ENCODE measurements around the gene SULT1C3.

SULT1C3 gene

GRCh38 chr2:108239786-108240185 is at the start of gene SULT1C3:
Gene SULT1C3, plus strand, starts transcription at chr2:108239968. Its CDS starts 7,227 bp downstream, at chr2:108247195.
- Histone ChIP-seq H3K27ac (ENCODE audit: low read depth, low read length) (no peak within 1 kb of the TSS), H3K4me1 (ENCODE audit: control insufficient read depth in 5 of 5, insufficient read depth in 5 of 5, low read length in 5 of 5) (peaks cover 0 to 12% (median 9%) of the 10 kb centered on the region in 5 donors), H3K9me3 (ENCODE audit: control insufficient read depth in 5 of 5, low read length in 5 of 5) (peaks cover 0 to 11% (median 7%) of the 10 kb centered on the region in 5 donors), H3K27me3 (ENCODE audit: control insufficient read depth in 5 of 5, insufficient read depth in 4 of 5, low read length in 5 of 5) (no peaks in the 10 kb centered on the region), H3K4me3 (ENCODE audit: low read depth in 1 of 5, low read length in 5 of 5) (no peak within 1 kb of the TSS), H3K9ac (ENCODE audit: low read length in 5 of 5) (no peak within 1 kb of the TSS), H3K36me3 (ENCODE audit: control insufficient read depth in 5 of 5, insufficient read depth in 5 of 5, low read length in 5 of 5) (no peaks in the 10 kb centered on the region)

DNA sequence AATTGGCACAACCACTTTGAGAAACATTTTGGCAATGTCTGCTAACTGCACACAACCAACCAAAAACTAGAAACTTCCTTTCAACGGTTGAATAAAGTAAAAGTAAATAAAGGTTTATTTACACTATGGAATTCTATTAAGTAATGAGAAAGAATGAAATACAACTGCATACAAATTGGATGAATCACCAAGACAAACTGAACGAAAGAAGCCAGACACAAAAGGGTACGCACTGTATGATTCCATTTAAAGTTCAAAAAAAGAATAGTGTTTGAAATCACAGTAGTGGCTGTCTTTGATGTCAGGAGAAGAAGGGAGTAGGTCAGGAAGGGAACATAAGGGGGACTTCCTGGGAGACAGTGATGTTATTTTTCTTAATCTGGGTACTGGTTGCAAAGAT is 46.5 kb upstream of the SULT1C3 start:
- Histone ChIP-seq H3K9ac (ENCODE audit: low read length in 5 of 5) (no peak overlapping the region), H3K27ac (ENCODE audit: low read depth, low read length) (no peak overlapping the region), H3K4me1 (ENCODE audit: control insufficient read depth in 5 of 5, insufficient read depth in 5 of 5, low read length in 5 of 5) (no peaks in the 10 kb centered on the region), H3K27me3 (ENCODE audit: control insufficient read depth in 5 of 5, insufficient read depth in 4 of 5, low read length in 5 of 5) (no peaks in the 10 kb centered on the region), H3K36me3 (ENCODE audit: control insufficient read depth in 5 of 5, insufficient read depth in 5 of 5, low read length in 5 of 5) (no peaks in the 10 kb centered on the region), H3K4me3 (ENCODE audit: low read depth in 1 of 5, low read length in 5 of 5) (no peak overlapping the region), H3K9me3 (ENCODE audit: control insufficient read depth in 5 of 5, low read length in 5 of 5) (no peaks in the 10 kb centered on the region)

GRCh38 chr2:108194409-108195132 is 45.2 kb upstream of the SULT1C3 start:
- Histone ChIP-seq H3K27me3 (ENCODE audit: control insufficient read depth in 5 of 5, insufficient read depth in 4 of 5, low read length in 5 of 5) (no peaks in the 10 kb centered on the region), H3K9ac (ENCODE audit: low read length in 5 of 5) (no peak overlapping the region), H3K36me3 (ENCODE audit: control insufficient read depth in 5 of 5, insufficient read depth in 5 of 5, low read length in 5 of 5) (no peaks in the 10 kb centered on the region), H3K9me3 (ENCODE audit: control insufficient read depth in 5 of 5, low read length in 5 of 5) (no peaks in the 10 kb centered on the region), H3K27ac (ENCODE audit: low read depth, low read length) (no peak overlapping the region), H3K4me1 (ENCODE audit: control insufficient read depth in 5 of 5, insufficient read depth in 5 of 5, low read length in 5 of 5) (no peaks in the 10 kb centered on the region), H3K4me3 (ENCODE audit: low read depth in 1 of 5, low read length in 5 of 5) (no peak overlapping the region)

GRCh38 chr2:108195133-108195439 is 44.7 kb upstream of the SULT1C3 start:
- H3K4me3 ChIP-seq (ENCODE audit: low read depth in 1 of 5, low read length in 5 of 5) = no peak overlapping the region
- peaks cover 0 to 3% (median 0%) of the 10 kb centered on the region in 5 donors for H3K9me3 ChIP-seq (ENCODE audit: control insufficient read depth in 5 of 5, low read length in 5 of 5)
- H3K36me3 ChIP-seq (ENCODE audit: control insufficient read depth in 5 of 5, insufficient read depth in 5 of 5, low read length in 5 of 5) = no peaks in the 10 kb centered on the region
- no peaks in the 10 kb centered on the region for H3K27me3 ChIP-seq (ENCODE audit: control insufficient read depth in 5 of 5, insufficient read depth in 4 of 5, low read length in 5 of 5)
- no peak overlapping the region for H3K27ac ChIP-seq (ENCODE audit: low read depth, low read length)
- H3K9ac ChIP-seq (ENCODE audit: low read length in 5 of 5) = no peak overlapping the region
- H3K4me1 ChIP-seq (ENCODE audit: control insufficient read depth in 5 of 5, insufficient read depth in 5 of 5, low read length in 5 of 5) = no peaks in the 10 kb centered on the region

GRCh38 chr2:108199726-108200125 is 40.0 kb upstream of the SULT1C3 start:
- Histone ChIP-seq H3K4me1 (ENCODE audit: control insufficient read depth in 5 of 5, insufficient read depth in 5 of 5, low read length in 5 of 5) (no peaks in the 10 kb centered on the region), H3K9me3 (ENCODE audit: control insufficient read depth in 5 of 5, low read length in 5 of 5) (peaks cover 0 to 14% (median 6%) of the 10 kb centered on the region in 5 donors)

DNA sequence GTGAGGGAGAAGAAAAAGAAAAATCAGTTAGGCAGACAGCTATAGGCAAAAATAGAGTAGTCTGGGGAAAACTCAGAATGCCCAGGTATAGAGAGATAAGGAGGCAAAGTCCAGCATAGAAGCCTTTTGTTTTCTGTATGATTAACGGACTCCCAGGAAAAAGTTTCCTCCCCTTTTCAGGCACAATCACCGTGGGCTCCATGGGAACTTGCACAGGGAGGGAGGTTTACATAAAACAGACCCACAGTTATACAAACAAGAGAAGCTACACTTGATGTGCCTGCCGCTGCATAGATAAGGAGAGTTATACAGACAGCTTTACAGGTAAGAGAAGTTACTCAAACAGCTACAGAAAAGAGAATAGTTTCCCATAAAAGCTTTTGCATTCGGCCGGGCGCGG is 39.2 kb upstream of the SULT1C3 start:
- Histone ChIP-seq H3K36me3 (ENCODE audit: control insufficient read depth in 5 of 5, insufficient read depth in 5 of 5, low read length in 5 of 5) (no peaks in the 10 kb centered on the region), H3K27me3 (ENCODE audit: control insufficient read depth in 5 of 5, insufficient read depth in 4 of 5, low read length in 5 of 5) (no peaks in the 10 kb centered on the region), H3K9ac (ENCODE audit: low read length in 5 of 5) (no peak overlapping the region), H3K4me1 (ENCODE audit: control insufficient read depth in 5 of 5, insufficient read depth in 5 of 5, low read length in 5 of 5) (no peaks in the 10 kb centered on the region), H3K27ac (ENCODE audit: low read depth, low read length) (no peak overlapping the region), H3K4me3 (ENCODE audit: low read depth in 1 of 5, low read length in 5 of 5) (no peak overlapping the region), H3K9me3 (ENCODE audit: control insufficient read depth in 5 of 5, low read length in 5 of 5) (peaks cover 0 to 14% (median 6%) of the 10 kb centered on the region in 5 donors)

More at GRCh38 chr2:108199726-108200125, 40.0 kb upstream of the SULT1C3 start:
- no peak overlapping the region for H3K9ac ChIP-seq (ENCODE audit: low read length in 5 of 5)
- H3K27me3 ChIP-seq (ENCODE audit: control insufficient read depth in 5 of 5, insufficient read depth in 4 of 5, low read length in 5 of 5) = no peaks in the 10 kb centered on the region
- H3K27ac ChIP-seq (ENCODE audit: low read depth, low read length) = no peak overlapping the region
- H3K4me3 ChIP-seq (ENCODE audit: low read depth in 1 of 5, low read length in 5 of 5) = no peak overlapping the region
- no peaks in the 10 kb centered on the region for H3K36me3 ChIP-seq (ENCODE audit: control insufficient read depth in 5 of 5, insufficient read depth in 5 of 5, low read length in 5 of 5)

GRCh38 chr2:108212671-108213070 is 27.1 kb upstream of the SULT1C3 start:
- Histone ChIP-seq H3K9ac (ENCODE audit: low read length in 5 of 5) (no peak overlapping the region), H3K27ac (ENCODE audit: low read depth, low read length) (no peak overlapping the region)

DNA sequence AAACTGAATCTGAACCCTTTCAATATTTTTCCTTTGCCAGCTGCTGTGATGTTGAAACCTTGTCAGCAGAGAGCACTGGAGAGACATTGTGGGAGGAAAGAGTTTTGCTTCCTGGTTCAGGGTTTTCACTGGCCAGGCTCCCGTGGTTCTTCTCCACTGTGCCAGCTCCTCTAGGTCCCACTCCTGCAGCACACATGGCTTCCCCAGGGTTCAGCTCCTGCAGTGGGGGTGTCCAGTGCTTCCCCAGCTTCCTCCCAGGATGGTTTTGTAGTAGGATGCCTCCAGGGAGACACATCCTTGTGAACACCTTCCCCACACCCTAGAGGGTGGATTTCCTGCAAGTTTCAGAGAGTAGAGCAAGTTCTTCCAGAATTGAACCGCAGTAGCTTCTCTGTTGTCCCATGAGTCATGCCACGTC is 24.0 kb upstream of the SULT1C3 start:
- H3K27ac ChIP-seq (ENCODE audit: low read depth, low read length) = no peak overlapping the region

More at GRCh38 chr2:108212671-108213070, 27.1 kb upstream of the SULT1C3 start:
- Histone ChIP-seq H3K36me3 (ENCODE audit: control insufficient read depth in 5 of 5, insufficient read depth in 5 of 5, low read length in 5 of 5) (no peaks in the 10 kb centered on the region), H3K9me3 (ENCODE audit: control insufficient read depth in 5 of 5, low read length in 5 of 5) (peaks cover 0 to 10% (median 0%) of the 10 kb centered on the region in 5 donors), H3K4me3 (ENCODE audit: low read depth in 1 of 5, low read length in 5 of 5) (no peak overlapping the region), H3K4me1 (ENCODE audit: control insufficient read depth in 5 of 5, insufficient read depth in 5 of 5, low read length in 5 of 5) (peaks cover 0 to 9% (median 7%) of the 10 kb centered on the region in 5 donors), H3K27me3 (ENCODE audit: control insufficient read depth in 5 of 5, insufficient read depth in 4 of 5, low read length in 5 of 5) (no peaks in the 10 kb centered on the region)

GRCh38 chr2:108217211-108217610 is 22.6 kb upstream of the SULT1C3 start:
- H3K27me3 ChIP-seq (ENCODE audit: control insufficient read depth in 5 of 5, insufficient read depth in 4 of 5, low read length in 5 of 5) = no peaks in the 10 kb centered on the region
- no peak overlapping the region for H3K4me3 ChIP-seq (ENCODE audit: low read depth in 1 of 5, low read length in 5 of 5)
- no peak overlapping the region for H3K9ac ChIP-seq (ENCODE audit: low read length in 5 of 5)
- H3K27ac ChIP-seq (ENCODE audit: low read depth, low read length) = no peak overlapping the region
- H3K36me3 ChIP-seq (ENCODE audit: control insufficient read depth in 5 of 5, insufficient read depth in 5 of 5, low read length in 5 of 5) = no peaks in the 10 kb centered on the region
- no peaks in the 10 kb centered on the region for H3K9me3 ChIP-seq (ENCODE audit: control insufficient read depth in 5 of 5, low read length in 5 of 5)
- H3K4me1 ChIP-seq (ENCODE audit: control insufficient read depth in 5 of 5, insufficient read depth in 5 of 5, low read length in 5 of 5) = peaks cover 0 to 24% (median 11%) of the 10 kb centered on the region in 5 donors

More for the DNA sequence above, 24.0 kb upstream of the SULT1C3 start:
- Histone ChIP-seq H3K4me1 (ENCODE audit: control insufficient read depth in 5 of 5, insufficient read depth in 5 of 5, low read length in 5 of 5) (peaks cover 0 to 10% (median 7%) of the 10 kb centered on the region in 5 donors), H3K36me3 (ENCODE audit: control insufficient read depth in 5 of 5, insufficient read depth in 5 of 5, low read length in 5 of 5) (no peaks in the 10 kb centered on the region), H3K27me3 (ENCODE audit: control insufficient read depth in 5 of 5, insufficient read depth in 4 of 5, low read length in 5 of 5) (no peaks in the 10 kb centered on the region), H3K9me3 (ENCODE audit: control insufficient read depth in 5 of 5, low read length in 5 of 5) (no peaks in the 10 kb centered on the region), H3K9ac (ENCODE audit: low read length in 5 of 5) (no peak overlapping the region), H3K4me3 (ENCODE audit: low read depth in 1 of 5, low read length in 5 of 5) (peak overlapping the region in 2 of 5 donors; percentile 8 to 52)

GRCh38 chr2:108219688-108220087 is 20.1 kb upstream of the SULT1C3 start:
- Histone ChIP-seq H3K27me3 (ENCODE audit: control insufficient read depth in 5 of 5, insufficient read depth in 4 of 5, low read length in 5 of 5) (no peaks in the 10 kb centered on the region), H3K4me3 (ENCODE audit: low read depth in 1 of 5, low read length in 5 of 5) (no peak overlapping the region), H3K27ac (ENCODE audit: low read depth, low read length) (no peak overlapping the region), H3K36me3 (ENCODE audit: control insufficient read depth in 5 of 5, insufficient read depth in 5 of 5, low read length in 5 of 5) (no peaks in the 10 kb centered on the region), H3K4me1 (ENCODE audit: control insufficient read depth in 5 of 5, insufficient read depth in 5 of 5, low read length in 5 of 5) (peaks cover 0 to 27% (median 11%) of the 10 kb centered on the region in 5 donors), H3K9ac (ENCODE audit: low read length in 5 of 5) (no peak overlapping the region), H3K9me3 (ENCODE audit: control insufficient read depth in 5 of 5, low read length in 5 of 5) (peaks cover 0 to 15% (median 8%) of the 10 kb centered on the region in 5 donors)
